ENCODE measurements around the gene ME1. TPM values are rescaled to one million over a fixed set of nuclear protein-coding genes. Genes with fewer than 3 reads are reported as not detected.

ME1 gene
- total RNA-seq, 1 donor from 2014 or later = 12.8 TPM

DNA sequence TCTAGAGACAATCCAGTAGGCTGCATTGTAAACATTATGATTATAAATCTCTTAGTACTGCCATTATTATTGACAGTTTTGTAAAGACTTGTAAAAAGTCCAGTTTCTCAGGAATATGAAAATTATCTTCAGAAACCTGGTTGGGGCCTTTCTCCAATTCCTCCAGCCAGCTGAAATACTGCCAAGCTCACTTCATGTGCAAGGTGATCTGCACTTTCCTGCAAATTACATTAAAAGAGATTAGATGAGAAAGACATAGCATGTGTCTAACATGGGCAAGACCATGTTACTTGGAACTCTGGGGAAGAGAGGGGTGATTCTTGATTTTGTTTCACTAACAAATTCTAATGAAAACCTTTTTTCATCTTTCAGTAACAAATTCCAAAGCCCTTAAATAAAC, 261.7 kb downstream of the ME1 start:
- no peak for DNase-seq (ENCODE audit: extremely low spot score in 2 of 2)
- intact Hi-C loops (cut with DNase I) = no loop called here
- Histone ChIP-seq H3K9me3 (no peaks in the 10 kb centered on the region), H3K36me3 (peaks cover 0 to 92% of the 10 kb centered on the region in 2 donors), H3K27me3 (no peaks in the 10 kb centered on the region), H3K4me1 (no peaks in the 10 kb centered on the region), H3K27ac (no peak overlapping the region), H3K4me3 (no peak overlapping the region)
- TF ChIP-seq POLR2AphosphoS5 (IDR thresholded peaks at IDR 0.05; ENCODE audit: insufficient read depth in 1 of 2, low read depth in 1 of 2) (no peak), POLR2A (IDR thresholded peaks at IDR 0.05) (no peak)
- TF ChIP-seq, protein P1, sequence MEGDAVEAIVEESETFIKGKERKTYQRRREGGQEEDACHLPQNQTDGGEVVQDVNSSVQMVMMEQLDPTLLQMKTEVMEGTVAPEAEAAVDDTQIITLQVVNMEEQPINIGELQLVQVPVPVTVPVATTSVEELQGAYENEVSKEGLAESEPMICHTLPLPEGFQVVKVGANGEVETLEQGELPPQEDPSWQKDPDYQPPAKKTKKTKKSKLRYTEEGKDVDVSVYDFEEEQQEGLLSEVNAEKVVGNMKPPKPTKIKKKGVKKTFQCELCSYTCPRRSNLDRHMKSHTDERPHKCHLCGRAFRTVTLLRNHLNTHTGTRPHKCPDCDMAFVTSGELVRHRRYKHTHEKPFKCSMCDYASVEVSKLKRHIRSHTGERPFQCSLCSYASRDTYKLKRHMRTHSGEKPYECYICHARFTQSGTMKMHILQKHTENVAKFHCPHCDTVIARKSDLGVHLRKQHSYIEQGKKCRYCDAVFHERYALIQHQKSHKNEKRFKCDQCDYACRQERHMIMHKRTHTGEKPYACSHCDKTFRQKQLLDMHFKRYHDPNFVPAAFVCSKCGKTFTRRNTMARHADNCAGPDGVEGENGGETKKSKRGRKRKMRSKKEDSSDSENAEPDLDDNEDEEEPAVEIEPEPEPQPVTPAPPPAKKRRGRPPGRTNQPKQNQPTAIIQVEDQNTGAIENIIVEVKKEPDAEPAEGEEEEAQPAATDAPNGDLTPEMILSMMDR (IDR thresholded peaks at IDR 0.05) = no peak

DNA sequence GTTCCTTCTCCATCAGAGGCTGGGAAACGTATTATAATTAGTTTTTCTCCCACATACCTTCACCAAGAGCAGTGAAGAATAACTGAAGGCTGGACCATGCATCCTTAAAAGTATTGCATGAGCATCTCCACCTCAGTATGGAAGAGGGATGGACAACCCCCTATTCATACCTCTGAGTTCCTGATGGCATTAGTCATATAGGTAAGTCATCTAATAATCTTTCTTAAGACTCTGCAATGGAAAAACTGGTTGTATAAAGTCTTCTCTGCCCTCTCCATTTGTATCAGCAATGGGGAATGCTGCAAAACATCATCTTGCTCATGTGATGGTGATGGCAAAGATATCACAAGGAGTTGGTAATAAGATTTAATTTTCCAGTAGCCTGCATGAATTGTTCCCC, 262.3 kb downstream of the ME1 start:
- Histone ChIP-seq H3K27me3 (no peaks in the 10 kb centered on the region), H3K27ac (no peak overlapping the region), H3K4me3 (no peak overlapping the region), H3K36me3 (peaks cover 0 to 92% of the 10 kb centered on the region in 2 donors), H3K4me1 (no peaks in the 10 kb centered on the region), H3K9me3 (no peaks in the 10 kb centered on the region)
- intact Hi-C loops (cut with DNase I) = no loop called here
- TF ChIP-seq POLR2AphosphoS5 (IDR thresholded peaks at IDR 0.05; ENCODE audit: insufficient read depth in 1 of 2, low read depth in 1 of 2) (no peak), POLR2A (IDR thresholded peaks at IDR 0.05) (no peak)
- TF ChIP-seq, protein P1 (IDR thresholded peaks at IDR 0.05) = no peak
- DNase-seq (ENCODE audit: extremely low spot score in 2 of 2) = no peak

DNA sequence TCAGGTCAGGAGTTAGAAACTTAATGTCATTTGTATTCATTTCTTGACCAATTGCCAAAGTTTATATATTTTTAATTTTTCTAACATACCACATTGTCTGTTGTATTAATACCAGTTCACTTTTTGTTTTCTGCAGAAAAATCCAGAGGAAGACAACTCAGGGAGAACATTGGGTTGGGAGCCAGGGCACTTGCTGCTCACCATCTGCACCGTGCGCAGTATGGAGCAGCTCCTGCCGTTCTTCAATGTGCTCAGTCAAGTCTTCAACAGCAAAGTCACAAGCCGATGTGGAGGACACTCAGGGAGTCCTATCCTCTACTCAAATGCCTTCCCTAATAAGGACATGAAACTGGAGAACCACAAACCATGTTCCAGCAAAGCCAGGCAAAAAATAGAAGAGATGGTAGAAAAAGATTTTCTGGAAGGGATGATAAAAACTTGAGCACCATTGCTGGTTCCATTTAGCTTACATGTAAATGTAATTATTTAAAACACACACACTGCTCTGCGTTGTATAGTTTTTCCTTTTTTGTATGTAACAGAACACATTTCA, 263.0 kb downstream of the ME1 start:
- peaks cover 0 to 88% of the 10 kb centered on the region in 2 donors for H3K36me3 ChIP-seq
- H3K27me3 ChIP-seq = no peaks in the 10 kb centered on the region
- no peaks in the 10 kb centered on the region for H3K9me3 ChIP-seq
- TF ChIP-seq POLR2A (IDR thresholded peaks at IDR 0.05) = no peak
- TF ChIP-seq, protein P1 (IDR thresholded peaks at IDR 0.05) = no peak
- no peak for TF ChIP-seq POLR2AphosphoS5 (IDR thresholded peaks at IDR 0.05; ENCODE audit: insufficient read depth in 1 of 2, low read depth in 1 of 2)
- H3K4me3 ChIP-seq = no peak overlapping the region
- H3K4me1 ChIP-seq = no peaks in the 10 kb centered on the region
- no peak overlapping the region for H3K27ac ChIP-seq
- intact Hi-C loops (cut with DNase I) = no loop called here
- DNase-seq (ENCODE audit: extremely low spot score in 2 of 2) = no peak

Other genes starting within 250 kb of the ME1 start
- gene PGM3, start 237.8 kb downstream of the ME1 start, total RNA-seq = 10.1 TPM
- 2.0 TPM for gene RWDD2A, start 237.7 kb downstream of the ME1 start, total RNA-seq
- not detected for gene PRSS35, start 81.5 kb upstream of the ME1 start, total RNA-seq

All from vagina (tissue), 2 donors.